B cell (primary cell): ENCODE results near the gene TBC1D10A. TPM values are rescaled to one million over a fixed set of nuclear protein-coding genes. Genes with fewer than 3 reads are reported as not detected.

ENCODE experiments used
- ATAC-seq: fragments of 200-7000 bp; cut with Tn5 transposase; one replicate; pipeline ENCODE4 v1.10.0; 2021; ENCODE audit warnings: low read depth, mild to moderate bottlenecking, moderate number of reproducible peaks, moderate library complexity
- CTCF ChIA-PET: fragments of 350-600 bp; sonication (Branson Sonifier 250); formaldehyde crosslinking; loops from one replicate; lab custom pipeline; 2021; ENCODE audit warnings: antibody characterized with exemption, inconsistent platforms; lab: Charles Lee
- POLR2A ChIA-PET: fragments of 350-600 bp; sonication (Branson Sonifier 250); formaldehyde crosslinking; loops from one replicate; lab custom pipeline; 2021; ENCODE audit warnings: antibody characterized with exemption; lab: Charles Lee
- DNase-seq: peaks from one replicate; pipeline ENCODE4 v3.0.0; 2013
- H2AFZ ChIP-seq: 2 replicates; pipeline ENCODE4 v1.6.1; 2012; ENCODE audit warnings: mild to moderate bottlenecking, low read depth, low read length; ENCODE audit not compliant: insufficient read depth, poor library complexity, severe bottlenecking
- H3K27ac ChIP-seq, 2 donors: 1 replicate in 1 of 2; 2 replicates in 1 of 2; pipeline ENCODE4 v1.5.1; 2012 to 2013; ENCODE audit warnings: low read length in 2 of 2, mild to moderate bottlenecking in 2 of 2, moderate library complexity in 1 of 2
- H3K27me3 ChIP-seq, 4 experiments: fragments of 200-600 bp in 1 of 4; sonication (generic) in 1 of 4; replicated peaks in 1 of 4; 1 replicate in 2 of 4; 2 replicates in 2 of 4; pipeline versions ENCODE4 v1.6.1 to v1.7.0; 2013 to 2016; ENCODE audit warnings: low read length in 3 of 4, mild to moderate bottlenecking in 2 of 4, mixed read lengths in 1 of 4, moderate library complexity in 1 of 4; ENCODE audit not compliant: insufficient read depth in 4 of 4, control insufficient read depth in 3 of 4; ENCODE audit errors: control extremely low read depth in 1 of 4
- H3K36me3 ChIP-seq, 2 experiments: replicated peaks in 1 of 2; 1 replicate in 1 of 2; 2 replicates in 1 of 2; pipeline versions ENCODE4 v1.6.1 to v1.7.1; 2013; ENCODE audit warnings: low read length in 1 of 2; ENCODE audit not compliant: insufficient read depth in 2 of 2, control insufficient read depth in 1 of 2; ENCODE audit errors: control extremely low read depth in 1 of 2, extremely low read depth in 1 of 2
- H3K4me1 ChIP-seq, 2 donors: fragments of 200-600 bp in 1 of 2; sonication (generic) in 1 of 2; 1 replicate in 1 of 2; 2 replicates in 1 of 2; pipeline versions ENCODE4 v1.5.1 to v1.6.1; 2013 to 2017; ENCODE audit warnings: low read length in 2 of 2; ENCODE audit not compliant: control insufficient read depth in 2 of 2, insufficient read depth in 2 of 2
- H3K4me2 ChIP-seq: replicated peaks from 2 replicates; pipeline ENCODE3; 2012; ENCODE audit warnings: mild to moderate bottlenecking, low read depth, low read length; ENCODE audit not compliant: poor library complexity, severe bottlenecking
- H3K4me3 ChIP-seq, 5 experiments: fragments of 200-600 bp in 1 of 5; sonication (generic) in 1 of 5; 1 replicate in 3 of 5; 2 replicates in 2 of 5; pipeline versions ENCODE4 v1.5.1 to v1.7.0; 2011 to 2016; ENCODE audit warnings: low read length in 4 of 5, mild to moderate bottlenecking in 4 of 5, low read depth in 2 of 5, control low read depth in 1 of 5, moderate library complexity in 1 of 5; ENCODE audit not compliant: insufficient read depth in 1 of 5; ENCODE audit errors: control extremely low read depth in 1 of 5, extremely low read depth in 1 of 5
- H3K79me2 ChIP-seq: fragments of 200-600 bp; sonication (generic); one replicate; pipeline ENCODE4 v1.6.0; 2016; ENCODE audit warnings: low read length; ENCODE audit not compliant: control insufficient read depth, insufficient read depth
- H3K9ac ChIP-seq: fragments of 200-600 bp; sonication (generic); 2 replicates; pipeline ENCODE4 v1.6.1; 2017; ENCODE audit warnings: mild to moderate bottlenecking, low read length, moderate library complexity
- H3K9me3 ChIP-seq, 3 donors: one replicate each; pipeline versions ENCODE4 v1.6.1 to v1.7.1; 2013; ENCODE audit warnings: low read length in 2 of 3; ENCODE audit not compliant: control insufficient read depth in 2 of 3, insufficient read depth in 1 of 3; ENCODE audit errors: control extremely low read depth in 1 of 3
- H4K20me1 ChIP-seq: 2 replicates; pipeline ENCODE4 v1.6.0; 2012; ENCODE audit warnings: mild to moderate bottlenecking, low read length; ENCODE audit not compliant: insufficient read depth, control insufficient read depth, poor library complexity, severe bottlenecking
- H3K27ac Mint-ChIP-seq: one replicate; pipeline ENCODE4 v1.8.0; 2021; ENCODE audit warnings: mixed read lengths
- H3K27me3 Mint-ChIP-seq: one replicate; pipeline ENCODE4 v1.8.0; 2021; ENCODE audit warnings: mixed read lengths
- H3K4me1 Mint-ChIP-seq: one replicate; pipeline ENCODE4 v1.8.0; 2021; ENCODE audit warnings: mixed read lengths
- H3K4me3 Mint-ChIP-seq: one replicate; pipeline ENCODE4 v1.8.0; 2021; ENCODE audit warnings: mixed read lengths
- H3K9me3 Mint-ChIP-seq: one replicate; pipeline ENCODE4 v1.8.0; 2022; ENCODE audit warnings: mixed read lengths; ENCODE audit not compliant: insufficient read depth
- EZH2 ChIP-seq: IDR thresholded peaks from 2 replicates; pipeline ENCODE4 v1.6.1; 2012; ENCODE audit warnings: borderline replicate concordance, low read depth, mild to moderate bottlenecking, moderate library complexity, low read length; ENCODE audit not compliant: insufficient read depth, poor library complexity, severe bottlenecking
- WGBS: methylation state at CpG from one replicate; pipeline ENCODE4 v1.1.5; 2013; ENCODE audit warnings: missing lambda C conversion rate; ENCODE audit not compliant: insufficient coverage; 5-methylcytosine and 5-hydroxymethylcytosine counted together
- intact Hi-C: fragments of 100-400 bp; cut with micrococcal nuclease; formaldehyde crosslinking; loops from one replicate; pipeline ENCODE4 v1.10.0; 2022
- polyA plus RNA-seq: library from polyadenylated mRNA; depleted of rRNA; stranded (reverse); fragments of >200 nt; gene quantifications from 2 replicates; pipeline ENCODE4 v1.2.3, GENCODE V29; 2012
- total RNA-seq, 2 donors: library from RNA; stranded (reverse); fragments of 120-200 nt in 1 of 2; gene quantifications; 1 replicate in 1 of 2; 2 replicates in 1 of 2; pipeline versions ENCODE4 v1.2.3 to v1.2.4, GENCODE V29; 2013 to 2022
- TF ChIP-seq, protein P1 (sequence below): fragments of 200-600 bp; IDR thresholded peaks from one replicate; pipeline ENCODE4 v1.8.0; 2022; ENCODE audit warnings: antibody characterized with exemption, mild to moderate bottlenecking

The TBC1D10A gene
- total and polyA plus RNA-seq, 2 donors (not counting 1 experiment from before 2014, with no cell fraction given), result 45.2 to 58.4 TPM

- Histone ChIP-seq H3K4me2 (peak overlapping the region; percentile 97), H3K9me3 (no peaks in the 10 kb centered on the region), H3K9ac (peak overlapping the region; percentile 86), H3K27ac (peak overlapping the region in 1 of 2 donors; percentile 38), H3K4me3 (no peak overlapping the region), H3K79me2 (peaks cover 79% of the 10 kb centered on the region), H3K36me3 (peaks cover 0 to 30% of the 10 kb centered on the region in 2 experiments), H3K4me1 (peaks cover 31 to 52% of the 10 kb centered on the region in 2 donors), H3K27me3 (no peaks in the 10 kb centered on the region), H2AFZ (no peak overlapping the region), H4K20me1 (peaks cover 69% of the 10 kb centered on the region)
- H3K9me3 Mint-ChIP-seq, result no peaks in the 10 kb centered on the region
- CTCF ChIA-PET, result interaction anchor here (0.6 to 5.3 kb wide), 4 partner anchors 35 to 1549 kb away, joined by 3 to 31 read pairs (median 4); partner anchors contain the start of genes CASTOR1 and RNF215
- intact Hi-C loops, result no loop called here
- no peak for TF ChIP-seq EZH2
- TF ChIP-seq, protein P1, sequence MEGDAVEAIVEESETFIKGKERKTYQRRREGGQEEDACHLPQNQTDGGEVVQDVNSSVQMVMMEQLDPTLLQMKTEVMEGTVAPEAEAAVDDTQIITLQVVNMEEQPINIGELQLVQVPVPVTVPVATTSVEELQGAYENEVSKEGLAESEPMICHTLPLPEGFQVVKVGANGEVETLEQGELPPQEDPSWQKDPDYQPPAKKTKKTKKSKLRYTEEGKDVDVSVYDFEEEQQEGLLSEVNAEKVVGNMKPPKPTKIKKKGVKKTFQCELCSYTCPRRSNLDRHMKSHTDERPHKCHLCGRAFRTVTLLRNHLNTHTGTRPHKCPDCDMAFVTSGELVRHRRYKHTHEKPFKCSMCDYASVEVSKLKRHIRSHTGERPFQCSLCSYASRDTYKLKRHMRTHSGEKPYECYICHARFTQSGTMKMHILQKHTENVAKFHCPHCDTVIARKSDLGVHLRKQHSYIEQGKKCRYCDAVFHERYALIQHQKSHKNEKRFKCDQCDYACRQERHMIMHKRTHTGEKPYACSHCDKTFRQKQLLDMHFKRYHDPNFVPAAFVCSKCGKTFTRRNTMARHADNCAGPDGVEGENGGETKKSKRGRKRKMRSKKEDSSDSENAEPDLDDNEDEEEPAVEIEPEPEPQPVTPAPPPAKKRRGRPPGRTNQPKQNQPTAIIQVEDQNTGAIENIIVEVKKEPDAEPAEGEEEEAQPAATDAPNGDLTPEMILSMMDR, result no peak
- peak overlapping the region; percentile 83 for H3K4me3 Mint-ChIP-seq
- H3K27me3 Mint-ChIP-seq, result no peaks in the 10 kb centered on the region
- ATAC-seq, result no peak
- 17% methylated on average over 1 of the region's 8 CpGs for WGBS
- POLR2A ChIA-PET, result interaction anchor here (5.7 kb wide), 1 partner anchor 35 kb away, joined by 64 read pairs; the partner anchor contains the start of gene CASTOR1
- no peak for DNase-seq
- H3K27ac Mint-ChIP-seq, result no peak overlapping the region
- peaks cover 66% of the 10 kb centered on the region for H3K4me1 Mint-ChIP-seq
These were observed 2.6 kb downstream of the TBC1D10A start for GRCh38 chr22:30324014-30324730.

DNA sequence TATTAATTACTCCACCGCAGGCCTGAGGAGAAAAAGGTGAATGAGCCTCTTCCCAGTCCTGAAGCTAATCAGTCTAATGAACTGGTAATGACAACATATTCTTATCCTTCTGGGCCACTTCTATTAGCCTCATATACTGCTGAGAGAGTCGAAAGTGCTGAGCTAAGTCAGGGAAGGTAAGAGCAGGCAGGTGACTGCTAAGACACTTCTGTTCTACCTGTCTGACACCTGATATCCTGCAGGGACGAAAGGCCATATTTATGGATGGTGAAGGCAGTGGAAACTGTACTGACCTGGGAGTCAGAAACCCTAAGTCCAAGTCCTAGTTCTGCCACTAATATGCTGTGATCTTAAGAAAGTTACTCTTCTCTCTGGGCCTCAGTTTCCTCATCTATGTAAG, 3.5 kb downstream of the TBC1D10A start:
- H3K79me2 ChIP-seq, result peaks cover 88% of the 10 kb centered on the region
- Mint-ChIP-seq H3K4me1 (peaks cover 75% of the 10 kb centered on the region), H3K4me3 (no peak overlapping the region), H3K27me3 (no peaks in the 10 kb centered on the region), H3K27ac (no peak overlapping the region), H3K9me3 (no peaks in the 10 kb centered on the region)
- no peaks in the 10 kb centered on the region for H3K27me3 ChIP-seq
- no peak overlapping the region for H3K27ac ChIP-seq
- 80% methylated on average over 1 of the region's 3 CpGs for WGBS
- H3K4me3 ChIP-seq, result no peak overlapping the region
- H3K4me2 ChIP-seq, result no peak overlapping the region
- ChIA-PET CTCF (interaction anchor here (1.3 to 5.3 kb wide), 2 partner anchors 13 to 34 kb away, joined by 5 to 31 read pairs; partner anchors contain the start of gene CASTOR1), POLR2A (interaction anchor here (0.8 to 5.7 kb wide), 2 partner anchors 34 to 101 kb away, joined by 3 to 64 read pairs; partner anchors contain the start of gene CASTOR1)
- no peak overlapping the region for H3K9ac ChIP-seq
- no peaks in the 10 kb centered on the region for H3K9me3 ChIP-seq
- peaks cover 0 to 28% of the 10 kb centered on the region in 2 experiments for H3K36me3 ChIP-seq
- TF ChIP-seq EZH2, result no peak
- TF ChIP-seq, protein P1, result no peak
- ATAC-seq (no peak), DNase-seq (no peak)
- peaks cover 36 to 59% of the 10 kb centered on the region in 2 donors for H3K4me1 ChIP-seq
- peaks cover 75% of the 10 kb centered on the region for H4K20me1 ChIP-seq
- H2AFZ ChIP-seq, result no peak overlapping the region
- intact Hi-C loops, result no loop called here
